Fibroblast of skin of abdomen (primary cell): ENCODE measurements around the gene FASTKD1. TPM values are rescaled to one million over a fixed set of nuclear protein-coding genes. Genes with fewer than 3 reads are reported as not detected.
"Not testable (repeated sequence)": the region's sequence is repeated elsewhere in the genome, so short reads cannot be mapped to it uniquely, and the experiment has no call there.

Source experiments
- DNase-seq: peaks from one replicate; pipeline ENCODE4 v3.0.0-alpha.2; 2013
- polyA plus RNA-seq, 2 experiments: library from polyadenylated mRNA; unstranded; fragments of 120-200 nt; gene quantifications; one replicate each; pipeline ENCODE4 v1.2.1, GENCODE V29; 2013; ENCODE audit not compliant: insufficient read length in 2 of 2

Gene FASTKD1
- 20.3 TPM for polyA plus RNA-seq (2013, experiment 1 of 2; ENCODE audit: insufficient read length)
- 20.7 TPM for polyA plus RNA-seq (2013, experiment 2 of 2; ENCODE audit: insufficient read length)

GRCh38 chr2:169573160-169573973 lies at the start of gene FASTKD1:
Gene FASTKD1 (minus strand): TSS chr2:169573865. CDS start chr2:169572029, 1,836 bp downstream.
- peak; percentile 84 for DNase-seq

GRCh38 chr2:169623235-169623634 lies 49.6 kb upstream of the FASTKD1 start:
- no peak for DNase-seq

GRCh38 chr2:169620509-169620908 lies 46.8 kb upstream of the FASTKD1 start:
- DNase-seq = no peak

- DNase-seq = no peak
Measured at GRCh38 chr2:169619946-169620345, 46.3 kb upstream of the FASTKD1 start.

GRCh38 chr2:169615982-169616381 lies 42.3 kb upstream of the FASTKD1 start:
- DNase-seq = not testable (repeated sequence)

- no peak for DNase-seq
Measured at GRCh38 chr2:169613876-169614275, 40.2 kb upstream of the FASTKD1 start.

- DNase-seq = no peak
Measured at GRCh38 chr2:169609264-169609663, 35.6 kb upstream of the FASTKD1 start.

- no peak for DNase-seq
Measured at GRCh38 chr2:169599568-169599967, 25.9 kb upstream of the FASTKD1 start.

GRCh38 chr2:169598982-169599381 lies 25.3 kb upstream of the FASTKD1 start:
- DNase-seq = no peak

GRCh38 chr2:169596546-169596945 lies 22.9 kb upstream of the FASTKD1 start:
- DNase-seq = not testable (repeated sequence)

- no peak for DNase-seq
Measured at GRCh38 chr2:169590804-169591203, 17.1 kb upstream of the FASTKD1 start.

- no peak for DNase-seq
Measured at GRCh38 chr2:169585673-169586072, 12.0 kb upstream of the FASTKD1 start.

- DNase-seq = peak; percentile 93
Measured at GRCh38 chr2:169584005-169584877, 10.6 kb upstream of the FASTKD1 start, which contains the start of gene PPIG. Gene PPIG (plus strand): TSS chr2:169584351. CDS start chr2:169604042, 19,691 bp downstream.

- DNase-seq = no peak
Measured at GRCh38 chr2:169583518-169583917, 9.9 kb upstream of the FASTKD1 start.

- not testable (repeated sequence) for DNase-seq
Measured at GRCh38 chr2:169582552-169583266, 9.0 kb upstream of the FASTKD1 start.

- DNase-seq = no peak
Measured at GRCh38 chr2:169579044-169579443, 5.4 kb upstream of the FASTKD1 start.

- not testable (repeated sequence) for DNase-seq
Measured at GRCh38 chr2:169575264-169575663, 1.6 kb upstream of the FASTKD1 start.

- DNase-seq = not testable (repeated sequence)
Measured at GRCh38 chr2:169574539-169574938, 874 bp upstream of the FASTKD1 start.

- DNase-seq = no peak
Measured at GRCh38 chr2:169573974-169574299, 272 bp upstream of the FASTKD1 start.

- no peak for DNase-seq
Measured at GRCh38 chr2:169572821-169573159, 875 bp downstream of the FASTKD1 start.

GRCh38 chr2:169572189-169572588 lies 1.5 kb downstream of the FASTKD1 start:
- DNase-seq = no peak

GRCh38 chr2:169571571-169571970 lies 2.1 kb downstream of the FASTKD1 start:
- DNase-seq = no peak

GRCh38 chr2:169570752-169571151 lies 2.9 kb downstream of the FASTKD1 start:
- not testable (repeated sequence) for DNase-seq
